Panc1 (cell line): Measurements from ENCODE around the gene CS. TPM values are rescaled to one million over a fixed set of nuclear protein-coding genes. Genes with fewer than 3 reads are reported as not detected.

Experiments
- ATAC-seq: fragments of 200-7000 bp; cut with Tn5 transposase; 2 replicates; pipeline ENCODE4 v1.9.1; 2020; ENCODE audit warnings: mild to moderate bottlenecking, moderate library complexity
- BruUV-seq: library from RNA; stranded (reverse); fragments of 400-500 nt; replicated peaks from 2 replicates; lab custom pipeline; 2021; lab: Mats Ljungman, UMichigan
- CTCF ChIA-PET: fragments of 300-600 bp; sonication (Branson Sonifier 250); formaldehyde crosslinking; loops from one replicate; lab custom pipeline; 2022; ENCODE audit warnings: antibody characterized with exemption; lab: Charles Lee
- POLR2A ChIA-PET: fragments of 300-600 bp; sonication (Branson Sonifier 250); formaldehyde crosslinking; loops from one replicate; lab custom pipeline; 2022; ENCODE audit warnings: antibody characterized with exemption; lab: Charles Lee
- DNase-seq: peaks from one replicate; pipeline ENCODE4 v3.0.0-alpha.2; 2010; ENCODE audit warnings: low read depth, low spot score
- H3K27ac ChIP-seq: 2 replicates; pipeline ENCODE4 v1.5.1; 2011; ENCODE audit warnings: mild to moderate bottlenecking, low read length, inconsistent platforms
- H3K27me3 ChIP-seq: fragments of 200-500 bp; sonication (Bioruptor generic); 2 replicates; pipeline ENCODE4 v1.6.0; 2014; ENCODE audit warnings: low read length, inconsistent platforms; ENCODE audit not compliant: control insufficient read depth, insufficient read depth
- H3K36me3 ChIP-seq: fragments of 200-500 bp; sonication (Bioruptor generic); 2 replicates; pipeline ENCODE4 v1.5.1; 2014; ENCODE audit warnings: inconsistent platforms, mild to moderate bottlenecking, low read length, moderate library complexity; ENCODE audit not compliant: control insufficient read depth, insufficient read depth
- H3K4me1 ChIP-seq: 2 replicates; pipeline ENCODE4 v1.5.1; 2011; ENCODE audit warnings: inconsistent platforms, mild to moderate bottlenecking, low read length, moderate library complexity; ENCODE audit not compliant: control insufficient read depth, insufficient read depth
- H3K4me3 ChIP-seq, 2 experiments: 2 replicates each; pipeline ENCODE4 v1.5.1; 2011 to 2012; ENCODE audit warnings: low read depth in 2 of 2, low read length in 2 of 2, mild to moderate bottlenecking in 2 of 2, inconsistent platforms in 1 of 2, moderate library complexity in 1 of 2
- H3K9me3 ChIP-seq: fragments of 200-500 bp; sonication (Bioruptor generic); 2 replicates; pipeline ENCODE4 v1.5.1; 2014; ENCODE audit warnings: low read depth, mild to moderate bottlenecking, inconsistent platforms, low read length, moderate library complexity; ENCODE audit not compliant: control insufficient read depth, insufficient read depth
- CTCF ChIP-seq: fragments of 450-650 bp; IDR thresholded peaks from 2 replicates; pipeline ENCODE4 v1.5.1; 2017; ENCODE audit warnings: mild to moderate bottlenecking
- POLR2AphosphoS5 ChIP-seq: IDR thresholded peaks from 2 replicates; pipeline ENCODE4 v1.6.1; 2012; ENCODE audit warnings: mild to moderate bottlenecking, low read depth, low read length, moderate library complexity
- REST ChIP-seq, 2 experiments: IDR thresholded peaks; 2 replicates each; pipeline ENCODE4 v1.6.1; 2011 to 2012; ENCODE audit warnings: low read depth in 2 of 2, control low read depth in 1 of 2, low read length in 1 of 2, mild to moderate bottlenecking in 1 of 2, moderate library complexity in 1 of 2; ENCODE audit not compliant: insufficient read depth in 1 of 2
- SIN3A ChIP-seq: IDR thresholded peaks from 2 replicates; pipeline ENCODE4 v1.6.1; 2012; ENCODE audit warnings: low read depth, mild to moderate bottlenecking, low read length, moderate library complexity, borderline replicate concordance; ENCODE audit not compliant: insufficient read depth
- TCF7L2 ChIP-seq: IDR thresholded peaks from 2 replicates; pipeline ENCODE4 v1.6.1; 2011; ENCODE audit warnings: mild to moderate bottlenecking, low read depth, low read length, inconsistent platforms
- in situ Hi-C: cut with HindIII; loops from 2 replicates; pipeline ENCODE4 v1.10.0; 2016; ENCODE audit warnings: low sequenced_read_pairs, low pct_unique_long_range_greater_than_20kb
- intact Hi-C: fragments of 100-400 bp; cut with micrococcal nuclease; formaldehyde crosslinking; loops from one replicate; pipeline ENCODE4 v1.10.0; 2022; ENCODE audit not compliant: unreplicated experiment
- total RNA-seq: library from RNA; stranded (reverse); gene quantifications from one replicate; pipeline ENCODE4 v1.2.1, GENCODE V29; 2021; ENCODE audit not compliant: unreplicated experiment

The CS gene
- total RNA-seq, 1 experiment from 2014 or later = 240 TPM

DNA sequence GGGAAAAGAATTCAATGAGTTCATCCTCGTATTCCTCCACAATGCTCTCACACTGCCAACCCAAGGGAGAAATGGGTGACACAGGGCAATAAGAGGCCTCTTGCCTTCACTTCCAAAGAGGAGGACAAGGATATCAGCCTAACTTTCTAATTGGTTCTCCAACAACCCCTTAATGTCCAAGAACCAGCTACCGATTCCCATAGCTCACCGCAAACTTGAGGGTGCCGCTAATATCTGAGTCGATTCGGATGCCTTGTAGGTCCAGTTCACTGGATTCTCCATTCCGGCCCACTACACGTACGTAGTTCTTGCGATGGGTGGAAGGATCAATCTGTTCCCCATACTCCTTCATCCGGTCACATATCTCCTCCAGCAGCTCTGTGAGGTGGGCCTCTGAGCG, 10.9 kb upstream of the CS start:
- H3K4me3 ChIP-seq = no peak overlapping the region
- BruUV-seq = TSS peak; percentile 46
- no peak overlapping the region for H3K27ac ChIP-seq
- H3K9me3 ChIP-seq = no peaks in the 10 kb centered on the region
- no peaks in the 10 kb centered on the region for H3K27me3 ChIP-seq
- DNase-seq = no peak
- ChIA-PET CTCF (no interaction called here), POLR2A (interaction anchor here (0.6 kb wide), 1 partner anchor 125 kb away, joined by 13 read pairs; no protein-coding TSS in a partner anchor)
- peaks cover 9% of the 10 kb centered on the region; the same call in 1 of the 2 replicates for H3K36me3 ChIP-seq
- in situ Hi-C loops = no loop called here
- intact Hi-C loops = no loop called here
- H3K4me1 ChIP-seq = peaks cover 4% of the 10 kb centered on the region
- ATAC-seq = no peak
- TF ChIP-seq REST (IDR thresholded peaks at IDR 0.05; ENCODE audit: insufficient read depth in 1 of 2, low read depth in 2 of 2, low read length in 1 of 2) (no peak), SIN3A (no peak), CTCF (no peak), TCF7L2 (no peak), POLR2AphosphoS5 (no peak)

DNA sequence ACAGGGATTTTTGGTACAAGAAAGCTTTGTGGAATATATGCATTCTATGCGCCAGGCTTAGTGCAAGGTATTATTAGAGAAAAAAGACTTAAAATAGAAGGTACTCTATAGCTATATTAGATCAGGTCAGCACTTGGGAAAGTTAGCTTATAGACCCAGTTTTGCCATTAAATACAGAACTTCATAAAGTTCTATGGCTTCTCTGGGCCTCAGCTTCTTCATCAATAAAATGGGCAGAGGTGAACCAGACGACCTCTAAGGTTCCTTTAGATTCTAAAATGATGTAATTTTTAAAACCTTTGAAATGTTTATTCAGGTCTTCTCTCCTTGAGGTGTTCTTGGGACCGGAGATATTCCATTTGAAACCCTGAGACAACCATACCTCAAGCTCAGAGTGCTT, 8.6 kb upstream of the CS start:
- ChIA-PET POLR2A (no interaction called here), CTCF (interaction anchor here (1.0 kb wide), 1 partner anchor 12 kb away, joined by 3 read pairs; no protein-coding TSS in a partner anchor)
- Histone ChIP-seq H3K9me3 (no peaks in the 10 kb centered on the region), H3K27ac (no peak overlapping the region), H3K27me3 (no peaks in the 10 kb centered on the region), H3K36me3 (peaks cover 5% of the 10 kb centered on the region; the same call in 1 of the 2 replicates), H3K4me3 (no peak overlapping the region), H3K4me1 (no peaks in the 10 kb centered on the region)
- intact Hi-C loops (no loop called here), in situ Hi-C loops (no loop called here)
- no peak for ATAC-seq
- no TSS peak for BruUV-seq
- DNase-seq = no peak
- no peak for TF ChIP-seq POLR2AphosphoS5
- TF ChIP-seq TCF7L2 = no peak
- TF ChIP-seq SIN3A = no peak
- TF ChIP-seq CTCF = no peak
- no peak for TF ChIP-seq REST (IDR thresholded peaks at IDR 0.05; ENCODE audit: insufficient read depth in 1 of 2, low read depth in 2 of 2, low read length in 1 of 2)
